ENCODE data around the gene PMIS2.

PMIS2 gene

GRCh38 chr19:35544110-35544802, 41.7 kb upstream of the PMIS2 start:
- TF ChIP-seq, protein P1, sequence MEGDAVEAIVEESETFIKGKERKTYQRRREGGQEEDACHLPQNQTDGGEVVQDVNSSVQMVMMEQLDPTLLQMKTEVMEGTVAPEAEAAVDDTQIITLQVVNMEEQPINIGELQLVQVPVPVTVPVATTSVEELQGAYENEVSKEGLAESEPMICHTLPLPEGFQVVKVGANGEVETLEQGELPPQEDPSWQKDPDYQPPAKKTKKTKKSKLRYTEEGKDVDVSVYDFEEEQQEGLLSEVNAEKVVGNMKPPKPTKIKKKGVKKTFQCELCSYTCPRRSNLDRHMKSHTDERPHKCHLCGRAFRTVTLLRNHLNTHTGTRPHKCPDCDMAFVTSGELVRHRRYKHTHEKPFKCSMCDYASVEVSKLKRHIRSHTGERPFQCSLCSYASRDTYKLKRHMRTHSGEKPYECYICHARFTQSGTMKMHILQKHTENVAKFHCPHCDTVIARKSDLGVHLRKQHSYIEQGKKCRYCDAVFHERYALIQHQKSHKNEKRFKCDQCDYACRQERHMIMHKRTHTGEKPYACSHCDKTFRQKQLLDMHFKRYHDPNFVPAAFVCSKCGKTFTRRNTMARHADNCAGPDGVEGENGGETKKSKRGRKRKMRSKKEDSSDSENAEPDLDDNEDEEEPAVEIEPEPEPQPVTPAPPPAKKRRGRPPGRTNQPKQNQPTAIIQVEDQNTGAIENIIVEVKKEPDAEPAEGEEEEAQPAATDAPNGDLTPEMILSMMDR (IDR thresholded peaks at IDR 0.05; ENCODE audit: low read depth, low read length, missing control alignments): no peak
- no peak for DNase-seq (ENCODE audit: low read depth)
- H3K4me3 ChIP-seq (ENCODE audit: low read depth, low read length): peak overlapping the region; percentile 80

DNA sequence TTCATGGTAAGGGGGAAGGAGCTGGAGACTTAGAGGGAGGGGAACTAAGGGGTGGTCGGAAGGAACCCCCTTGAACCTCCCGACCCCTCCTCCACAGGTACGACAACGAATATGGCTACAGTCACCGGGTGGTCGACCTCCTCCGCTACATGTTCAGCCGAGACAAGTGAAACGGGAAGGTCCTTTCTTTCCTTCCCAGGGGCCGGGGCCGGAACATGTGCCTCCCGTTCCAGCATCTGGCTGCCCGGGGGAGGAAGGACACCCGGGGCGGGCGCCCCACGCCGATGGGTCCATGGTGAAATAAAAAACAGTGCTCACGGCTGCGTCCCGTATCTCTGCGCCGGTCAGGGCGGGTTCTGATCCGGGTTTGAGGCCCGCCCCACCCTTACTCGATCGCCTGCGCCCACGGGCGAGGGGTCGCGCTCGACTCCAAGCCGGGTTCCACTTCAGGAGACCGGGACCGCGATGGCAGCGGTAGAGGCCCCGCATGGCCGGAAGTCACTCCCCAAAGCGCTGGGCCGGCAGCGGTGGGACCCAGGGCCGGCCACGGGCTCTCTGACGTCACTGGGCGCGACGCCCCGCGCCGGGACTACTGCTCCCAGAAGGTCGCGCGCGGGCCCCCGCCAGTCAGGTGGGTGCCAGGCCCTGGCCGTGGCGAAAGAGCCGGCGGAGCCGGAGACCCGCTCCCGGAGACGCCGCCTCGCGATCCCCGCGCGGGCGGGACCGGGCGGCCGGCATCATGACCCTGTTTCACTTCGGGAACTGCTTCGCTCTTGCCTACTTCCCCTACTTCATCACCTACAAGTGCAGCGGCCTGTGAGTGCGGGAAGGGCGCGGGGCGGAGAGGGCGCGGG, 40.7 kb upstream of the PMIS2 start, which contains the start of gene TMEM147:
TSS of gene TMEM147 (plus strand) at position 626 of the 854 bp plus-strand sequence. CDS start at position 740, 114 bp downstream.
- DNase-seq (ENCODE audit: low read depth): peak; percentile 53
- peak within 1 kb of the TSS; percentile 80 for H3K4me3 ChIP-seq (ENCODE audit: low read depth, low read length)
- TF ChIP-seq, protein P1 (IDR thresholded peaks at IDR 0.05; ENCODE audit: low read depth, low read length, missing control alignments): no peak

DNA sequence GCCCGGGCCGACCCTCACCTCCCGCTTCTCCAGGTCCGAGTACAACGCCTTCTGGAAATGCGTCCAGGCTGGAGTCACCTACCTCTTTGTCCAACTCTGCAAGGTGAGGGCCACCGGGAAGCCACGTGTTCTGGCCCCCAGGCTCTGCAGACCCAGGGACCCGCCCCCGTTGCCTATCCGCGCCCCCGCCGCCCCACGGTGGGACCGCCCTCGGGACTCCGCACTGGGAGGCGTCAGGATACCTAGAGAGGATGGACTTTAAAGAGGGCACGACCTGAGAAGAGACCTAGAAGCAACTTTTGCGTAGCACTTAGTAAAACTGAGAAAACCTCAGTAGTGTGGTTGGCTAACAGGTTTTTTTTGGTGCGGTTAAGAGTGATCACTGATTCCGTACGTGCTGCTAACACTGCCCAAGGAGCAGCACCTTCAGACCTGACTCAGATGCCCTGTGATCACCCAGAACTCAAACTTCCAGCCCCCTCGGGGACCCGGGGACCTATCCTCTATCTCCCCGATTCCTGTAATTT, 40.1 kb upstream of the PMIS2 start:
- H3K4me3 ChIP-seq (ENCODE audit: low read depth, low read length): peak overlapping the region; percentile 80
- TF ChIP-seq, protein P1 (IDR thresholded peaks at IDR 0.05; ENCODE audit: low read depth, low read length, missing control alignments): no peak
- peak; percentile 68 for DNase-seq (ENCODE audit: low read depth)

- peak overlapping the region; percentile 80 for H3K4me3 ChIP-seq (ENCODE audit: low read depth, low read length)
- TF ChIP-seq, protein P1 (IDR thresholded peaks at IDR 0.05; ENCODE audit: low read depth, low read length, missing control alignments): no peak
- DNase-seq (ENCODE audit: low read depth): no peak
These were observed 39.4 kb upstream of the PMIS2 start for GRCh38 chr19:35546532-35546931.

GRCh38 chr19:35549174-35549788, 36.7 kb upstream of the PMIS2 start:
- DNase-seq (ENCODE audit: low read depth): no peak
- TF ChIP-seq, protein P1 (IDR thresholded peaks at IDR 0.05; ENCODE audit: low read depth, low read length, missing control alignments): peak; percentile 78
- no peak overlapping the region for H3K4me3 ChIP-seq (ENCODE audit: low read depth, low read length)

DNA sequence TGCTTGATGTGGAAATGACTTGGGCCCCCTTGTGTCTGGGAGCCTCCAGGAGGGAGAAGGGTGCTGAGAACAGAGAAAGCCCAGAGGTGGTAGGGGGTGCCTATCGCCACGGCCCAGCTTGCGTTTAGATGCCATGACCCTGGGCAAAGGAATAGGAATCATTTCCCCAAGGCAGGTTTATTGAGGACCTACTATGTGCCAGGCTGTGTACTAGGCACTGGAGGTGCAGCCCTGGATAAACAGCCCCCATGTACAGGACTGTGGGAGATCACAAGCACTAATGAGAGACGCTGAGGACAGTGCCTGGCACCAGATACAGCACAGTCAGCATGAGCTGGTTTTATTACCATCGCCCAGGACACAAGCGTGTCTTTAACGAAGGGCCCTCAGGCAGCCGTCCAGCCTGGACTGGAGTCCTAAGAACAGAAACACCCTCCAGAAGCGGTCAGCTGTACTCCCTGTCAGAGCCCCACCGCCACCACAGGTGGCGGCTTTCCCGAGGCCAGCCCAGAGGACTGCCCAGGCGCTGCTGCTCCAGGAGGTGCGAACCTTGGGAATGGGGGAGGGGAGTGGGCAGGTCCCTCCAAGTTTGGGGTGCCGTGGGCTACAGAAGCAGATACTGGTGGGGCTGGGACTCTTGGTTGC, 36.0 kb upstream of the PMIS2 start:
- DNase-seq (ENCODE audit: low read depth): no peak
- no peak overlapping the region for H3K4me3 ChIP-seq (ENCODE audit: low read depth, low read length)
- TF ChIP-seq, protein P1 (IDR thresholded peaks at IDR 0.05; ENCODE audit: low read depth, low read length, missing control alignments): no peak

All from GM12864 (cell line).